ENCODE results near the gene OST4. TPM values are rescaled to one million over a fixed set of nuclear protein-coding genes. Genes with fewer than 3 reads are reported as not detected.
"Not testable (repeated sequence)": the region's sequence is repeated elsewhere in the genome, so short reads cannot be mapped to it uniquely, and the experiment has no call there.

OST4 gene
- total RNA-seq, 2 donors from 2014 or later = 147 to 272 TPM

DNA sequence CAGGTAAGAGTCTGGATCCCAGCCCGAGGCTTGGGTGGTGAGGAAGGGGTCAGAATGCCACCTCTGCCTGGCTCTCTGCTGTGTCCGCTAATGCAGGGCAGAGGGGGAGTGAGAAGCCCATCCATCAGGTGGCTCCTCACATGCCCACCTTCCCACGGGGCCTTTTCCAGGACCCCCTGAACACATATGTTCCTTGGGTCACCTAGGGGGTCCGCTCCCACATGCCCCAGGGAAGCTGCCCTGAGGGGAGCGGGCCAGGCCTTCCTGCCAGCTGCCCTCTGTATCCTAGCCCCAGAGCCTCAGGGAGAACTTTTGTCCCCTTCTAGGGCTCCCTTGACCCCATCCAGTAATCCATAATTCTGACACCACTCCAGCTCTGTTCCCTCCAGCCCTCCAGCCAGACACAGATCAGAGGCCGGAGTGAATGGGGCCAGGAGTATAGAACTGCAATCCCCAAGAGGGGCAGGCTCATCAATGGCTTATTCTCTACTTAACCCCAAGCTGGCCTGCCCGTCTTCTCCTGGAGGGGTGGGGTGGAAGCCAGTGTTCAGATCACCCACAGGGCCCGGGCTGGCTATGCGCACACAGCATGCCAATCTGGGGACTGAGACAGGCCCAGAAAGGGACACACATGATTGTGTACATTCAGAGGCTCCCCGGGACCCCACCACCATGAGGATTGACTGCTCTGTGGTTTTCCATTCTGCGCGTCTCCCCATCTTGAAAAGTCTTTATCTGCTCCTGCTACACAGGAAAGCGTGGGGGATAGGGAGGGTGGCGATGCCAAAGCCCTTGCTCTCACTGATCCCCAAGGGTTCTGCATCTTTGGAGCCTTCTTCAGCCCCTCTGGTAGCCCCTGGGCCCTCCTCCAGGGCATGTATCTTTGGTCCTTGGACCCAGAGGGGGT, 8.0 kb upstream of the OST4 start:
- no peak for ATAC-seq (ENCODE audit: insufficient number of reproducible peaks, low FRiP score, low read depth)
- H3K4me3 ChIP-seq = peak overlapping the region; percentile 77
- peaks cover 33 to 72% of the 10 kb centered on the region in 2 donors for H3K4me1 ChIP-seq (ENCODE audit: control insufficient read depth in 1 of 2, low read depth in 2 of 2)
- peak overlapping the region; percentile 87 to 98 for H3K27ac ChIP-seq
- TF ChIP-seq CTCF (IDR thresholded peaks at IDR 0.05) = no peak
- H3K9me3 ChIP-seq = no peaks in the 10 kb centered on the region
- H3K36me3 ChIP-seq = peaks cover 14% of the 10 kb centered on the region
- H3K27me3 ChIP-seq (replicated peaks; ENCODE audit: insufficient read depth) = no peaks in the 10 kb centered on the region
- DNase-seq (ENCODE audit: low spot score) = no peak

- no peaks in the 10 kb centered on the region for H3K9me3 ChIP-seq
- peak within 1 kb of the TSS; percentile 77 for H3K4me3 ChIP-seq
- DNase-seq (ENCODE audit: low spot score) (peak; percentile 81), ATAC-seq (ENCODE audit: insufficient number of reproducible peaks, low FRiP score, low read depth) (peak; percentile 76)
- H3K27ac ChIP-seq = peak within 1 kb of the TSS; percentile 87 to 98
- H3K4me1 ChIP-seq (ENCODE audit: control insufficient read depth in 1 of 2, low read depth in 2 of 2) = peaks cover 40 to 74% of the 10 kb centered on the region in 2 donors
- peaks cover 14% of the 10 kb centered on the region for H3K36me3 ChIP-seq
- no peak for TF ChIP-seq CTCF (IDR thresholded peaks at IDR 0.05)
- no peaks in the 10 kb centered on the region for H3K27me3 ChIP-seq (replicated peaks; ENCODE audit: insufficient read depth)
These were observed 7.1 kb upstream of the OST4 start, which contains the start of gene EMILIN1 for GRCh38 chr2:27078267-27079194. EMILIN1 (plus strand) TSS chr2:27078615; CDS start chr2:27079066, 451 bp downstream.

- DNase-seq (ENCODE audit: low spot score) (no peak), ATAC-seq (ENCODE audit: insufficient number of reproducible peaks, low FRiP score, low read depth) (no peak)
- TF ChIP-seq CTCF (IDR thresholded peaks at IDR 0.05) = no peak
- peaks cover 41 to 73% of the 10 kb centered on the region in 2 donors for H3K4me1 ChIP-seq (ENCODE audit: control insufficient read depth in 1 of 2, low read depth in 2 of 2)
- H3K4me3 ChIP-seq = no peak overlapping the region
- no peaks in the 10 kb centered on the region for H3K27me3 ChIP-seq (replicated peaks; ENCODE audit: insufficient read depth)
- no peaks in the 10 kb centered on the region for H3K9me3 ChIP-seq
- H3K36me3 ChIP-seq = peaks cover 5% of the 10 kb centered on the region
- peak overlapping the region; percentile 87 to 98 for H3K27ac ChIP-seq
These were observed 5.8 kb upstream of the OST4 start for GRCh38 chr2:27077231-27077630.

- ATAC-seq (ENCODE audit: insufficient number of reproducible peaks, low FRiP score, low read depth) = no peak
- Histone ChIP-seq H3K4me1 (ENCODE audit: control insufficient read depth in 1 of 2, low read depth in 2 of 2) (peaks cover 32 to 64% of the 10 kb centered on the region in 2 donors), H3K27ac (peak overlapping the region; percentile 87 to 99)
These were observed 4.9 kb upstream of the OST4 start for GRCh38 chr2:27076323-27076722.

DNA sequence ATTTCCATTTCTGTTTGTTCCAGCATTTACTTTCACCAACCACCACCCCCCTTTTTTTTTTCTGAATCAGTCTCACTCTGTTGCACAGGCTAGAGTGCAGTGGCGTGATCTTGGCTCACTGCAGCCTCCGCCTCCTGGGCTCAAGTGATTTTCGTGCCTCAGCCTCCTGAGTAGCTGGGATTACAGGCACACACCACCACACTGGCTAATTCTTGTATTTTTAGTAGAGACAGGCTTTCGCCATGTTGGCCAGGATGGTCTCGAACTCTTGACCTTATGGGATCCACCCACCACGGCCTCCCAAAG, 4.1 kb upstream of the OST4 start:
- not testable (repeated sequence) for H3K36me3 ChIP-seq; H3K4me3 ChIP-seq; H3K27me3 ChIP-seq (replicated peaks; ENCODE audit: insufficient read depth); DNase-seq (ENCODE audit: low spot score); H3K9me3 ChIP-seq; ATAC-seq (ENCODE audit: insufficient number of reproducible peaks, low FRiP score, low read depth)
- Histone ChIP-seq H3K27ac (peak overlapping the region; percentile 88 to 99), H3K4me1 (ENCODE audit: control insufficient read depth in 1 of 2, low read depth in 2 of 2) (peaks cover 28 to 60% of the 10 kb centered on the region in 2 donors)

More at GRCh38 chr2:27076323-27076722, 4.9 kb upstream of the OST4 start:
- no peak for DNase-seq (ENCODE audit: low spot score)
- no peaks in the 10 kb centered on the region for H3K27me3 ChIP-seq (replicated peaks; ENCODE audit: insufficient read depth)
- H3K36me3 ChIP-seq = no peaks in the 10 kb centered on the region
- H3K9me3 ChIP-seq = no peaks in the 10 kb centered on the region
- TF ChIP-seq CTCF (IDR thresholded peaks at IDR 0.05) = no peak
- H3K4me3 ChIP-seq = no peak overlapping the region

Data from thoracic aorta (tissue), 2 donors.